Sciatic nerve (tissue), 2 donors: ENCODE data around the gene RHOB. TPM values are rescaled to one million over a fixed set of nuclear protein-coding genes. Genes with fewer than 3 reads are reported as not detected.
"Not testable (repeated sequence)": the region's sequence is repeated elsewhere in the genome, so short reads cannot be mapped to it uniquely, and the experiment has no call there.

Source experiments
- ATAC-seq: fragments of 200-7000 bp; cut with Tn5 transposase; one replicate; pipeline ENCODE4 v1.9.1; 2020; ENCODE audit warnings: mild to moderate bottlenecking, moderate library complexity
- DNase-seq: peaks from one replicate; pipeline ENCODE4 v3.0.0-alpha.2; 2020; ENCODE audit warnings: low spot score
- intact Hi-C: fragments of 100-400 bp; cut with DNase I; formaldehyde crosslinking; loops from one replicate; pipeline ENCODE4 v1.14.2; 2022
- total RNA-seq: library from RNA; stranded (reverse); fragmentation: NEBNext Ultra II Directional; extraction: Animal tissue kit (Norgen Biotek cat#: 25700); gene quantifications from one replicate; pipeline ENCODE4 v1.2.1, GENCODE V29; 2021
- donor health status: DM: no; HTN: no; CAD: no.
- donor health status: DM: no; HTN: no; CAD: no.

RHOB gene
- 236 TPM for total RNA-seq

- intact Hi-C loops: no loop called here
- peak; percentile 90 for ATAC-seq
These were observed at the start of gene RHOB for GRCh38 chr2:20446917-20447436. TSS of gene RHOB (plus strand) at chr2:20447074. CDS start at chr2:20447466, 392 bp downstream.

GRCh38 chr2:20397811-20398447 is 48.9 kb upstream of the RHOB start:
- DNase-seq: no peak
- intact Hi-C loops: no loop called here

More at GRCh38 chr2:20446917-20447436, at the start of gene RHOB:
- peak; percentile 98 for DNase-seq

GRCh38 chr2:20398956-20399567 is 47.8 kb upstream of the RHOB start:
- ATAC-seq (no peak), DNase-seq (no peak)
- intact Hi-C loops: no loop called here

More at GRCh38 chr2:20397811-20398447, 48.9 kb upstream of the RHOB start:
- no peak for ATAC-seq

- intact Hi-C loops: no loop called here
- ATAC-seq (no peak), DNase-seq (peak; percentile 23)
These were observed 46.6 kb upstream of the RHOB start for GRCh38 chr2:20400306-20400705.

- no peak for ATAC-seq
- intact Hi-C loops: no loop called here
These were observed 45.9 kb upstream of the RHOB start for GRCh38 chr2:20400787-20401488.

GRCh38 chr2:20401489-20401835 is 45.4 kb upstream of the RHOB start:
- intact Hi-C loops: no loop called here
- no peak for ATAC-seq
- DNase-seq: peak; percentile 31

More at GRCh38 chr2:20400787-20401488, 45.9 kb upstream of the RHOB start:
- peak; percentile 32 for DNase-seq

- DNase-seq (peak; percentile 10), ATAC-seq (no peak)
- intact Hi-C loops: no loop called here
These were observed 43.0 kb upstream of the RHOB start for GRCh38 chr2:20403774-20404312.

- peak; percentile 6 for DNase-seq
- ATAC-seq: no peak
- intact Hi-C loops: no loop called here
These were observed 41.9 kb upstream of the RHOB start for GRCh38 chr2:20404950-20405349.

- intact Hi-C loops: no loop called here
- no peak for ATAC-seq
- DNase-seq: no peak
These were observed 37.8 kb upstream of the RHOB start for GRCh38 chr2:20409039-20409438.

GRCh38 chr2:20410556-20411277 is 36.2 kb upstream of the RHOB start:
- intact Hi-C loops: no loop called here
- DNase-seq: peak; percentile 19
- peak; percentile 25 for ATAC-seq

GRCh38 chr2:20411361-20411894 is 35.4 kb upstream of the RHOB start:
- DNase-seq (peak; percentile 89), ATAC-seq (peak; percentile 96)
- intact Hi-C loops: no loop called here

GRCh38 chr2:20414806-20415205 is 32.1 kb upstream of the RHOB start:
- intact Hi-C loops: no loop called here
- no peak for ATAC-seq
- DNase-seq: peak; percentile 38

GRCh38 chr2:20415511-20415918 is 31.4 kb upstream of the RHOB start:
- intact Hi-C loops: no loop called here
- DNase-seq: peak; percentile 32
- ATAC-seq: no peak

GRCh38 chr2:20416723-20417122 is 30.2 kb upstream of the RHOB start:
- no peak for ATAC-seq
- intact Hi-C loops: no loop called here
- DNase-seq: no peak

GRCh38 chr2:20417230-20417821 is 29.5 kb upstream of the RHOB start:
- ATAC-seq, intact Hi-C loops: not testable (repeated sequence)
- peak; percentile 15 for DNase-seq

GRCh38 chr2:20418519-20418918 is 28.4 kb upstream of the RHOB start:
- ATAC-seq (no peak), DNase-seq (peak; percentile 5)
- intact Hi-C loops: no loop called here

- ATAC-seq (peak; percentile 56), DNase-seq (peak; percentile 57)
- intact Hi-C loops: no loop called here
These were observed 27.8 kb upstream of the RHOB start for GRCh38 chr2:20419007-20419576.

GRCh38 chr2:20419752-20420151 is 27.1 kb upstream of the RHOB start:
- DNase-seq (peak; percentile 18), ATAC-seq (no peak)
- intact Hi-C loops: no loop called here
